Right lobe of liver (tissue), 4 donors: ENCODE measurements around the gene HOXA3.

Source experiments
- POLR2A ChIP-seq: fragments of 450-650 bp; IDR thresholded peaks from one replicate; pipeline ENCODE4 v1.6.1; 2017; ENCODE audit warnings: antibody characterized with exemption, mild to moderate bottlenecking
- TF ChIP-seq, protein P1 (sequence below), 4 donors: fragments of 200-600 bp in 3 of 4; fragments of 450-650 bp in 1 of 4; IDR thresholded peaks; one replicate each; pipeline versions ENCODE4 v1.5.1 to v1.8.0; 2016 to 2022; ENCODE audit warnings: antibody characterized with exemption in 4 of 4, mild to moderate bottlenecking in 2 of 4
- donor health status: DM: no; HTN: no; CAD: no.
- donor health status: DM: no; HTN: no; CAD: no.
- donor health status: DM: no; HTN: yes; CAD: no.

DNA sequence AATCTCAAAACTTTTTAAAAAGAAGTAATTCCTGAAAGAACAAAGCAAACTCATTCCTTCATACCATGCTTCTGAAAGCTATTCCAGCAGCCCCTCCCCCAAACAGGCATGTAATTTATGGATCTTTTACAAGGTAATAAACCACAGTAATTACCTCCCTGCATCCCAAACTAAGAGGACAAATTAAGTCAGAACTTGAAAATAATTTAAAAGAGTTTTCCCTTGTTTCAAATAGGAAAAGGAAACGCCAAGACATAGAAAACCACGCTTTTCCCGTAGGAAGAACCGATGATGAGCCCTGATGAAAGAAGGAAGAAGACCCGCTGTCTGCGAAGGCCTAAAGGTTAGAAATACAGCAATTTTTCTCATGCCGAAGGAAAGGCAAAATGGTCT lies 30.7 kb downstream of the HOXA3 start:
- TF ChIP-seq, protein P1, sequence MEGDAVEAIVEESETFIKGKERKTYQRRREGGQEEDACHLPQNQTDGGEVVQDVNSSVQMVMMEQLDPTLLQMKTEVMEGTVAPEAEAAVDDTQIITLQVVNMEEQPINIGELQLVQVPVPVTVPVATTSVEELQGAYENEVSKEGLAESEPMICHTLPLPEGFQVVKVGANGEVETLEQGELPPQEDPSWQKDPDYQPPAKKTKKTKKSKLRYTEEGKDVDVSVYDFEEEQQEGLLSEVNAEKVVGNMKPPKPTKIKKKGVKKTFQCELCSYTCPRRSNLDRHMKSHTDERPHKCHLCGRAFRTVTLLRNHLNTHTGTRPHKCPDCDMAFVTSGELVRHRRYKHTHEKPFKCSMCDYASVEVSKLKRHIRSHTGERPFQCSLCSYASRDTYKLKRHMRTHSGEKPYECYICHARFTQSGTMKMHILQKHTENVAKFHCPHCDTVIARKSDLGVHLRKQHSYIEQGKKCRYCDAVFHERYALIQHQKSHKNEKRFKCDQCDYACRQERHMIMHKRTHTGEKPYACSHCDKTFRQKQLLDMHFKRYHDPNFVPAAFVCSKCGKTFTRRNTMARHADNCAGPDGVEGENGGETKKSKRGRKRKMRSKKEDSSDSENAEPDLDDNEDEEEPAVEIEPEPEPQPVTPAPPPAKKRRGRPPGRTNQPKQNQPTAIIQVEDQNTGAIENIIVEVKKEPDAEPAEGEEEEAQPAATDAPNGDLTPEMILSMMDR (IDR thresholded peaks at IDR 0.05), result no peak
- TF ChIP-seq POLR2A, result no peak
